Measurements from ENCODE around the gene UCHL5.

DNA sequence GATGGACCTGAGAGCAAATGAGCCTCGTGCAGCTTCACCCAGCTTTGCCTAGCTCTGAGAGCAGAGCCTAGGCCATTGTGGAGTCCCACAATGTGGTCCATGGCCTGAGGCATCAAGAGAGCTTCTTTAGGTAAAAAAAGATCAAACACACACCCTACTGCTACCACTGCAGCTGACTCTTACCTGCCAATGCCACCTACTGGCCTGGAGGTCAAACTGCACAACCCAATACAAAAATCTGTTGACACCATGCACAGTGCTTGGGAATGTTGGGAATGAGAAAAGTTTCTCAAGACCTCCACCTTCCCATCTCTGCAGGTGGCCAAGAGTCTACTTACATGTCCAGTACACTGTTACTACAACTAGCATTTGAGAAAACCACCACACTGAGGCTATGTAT is 60.6 kb downstream of the UCHL5 start:
- TF ChIP-seq GATA2 (IDR thresholded peaks at IDR 0.05; ENCODE audit: low read depth, low read length) (no peak), GATA3 (IDR thresholded peaks at IDR 0.05; ENCODE audit: low read depth, low read length) (no peak)

Data from SH-SY5Y (cell line).